Pons (tissue), 1 donor: ENCODE measurements around the gene TNFAIP6.
"Not testable (repeated sequence)": the region's sequence is repeated elsewhere in the genome, so short reads cannot be mapped to it uniquely, and the experiment has no call there.

Experiments
- DNase-seq: peaks from one replicate; pipeline ENCODE4 v3.0.0-alpha.2; 2016; ENCODE audit warnings: low spot score

Gene TNFAIP6, protein sequence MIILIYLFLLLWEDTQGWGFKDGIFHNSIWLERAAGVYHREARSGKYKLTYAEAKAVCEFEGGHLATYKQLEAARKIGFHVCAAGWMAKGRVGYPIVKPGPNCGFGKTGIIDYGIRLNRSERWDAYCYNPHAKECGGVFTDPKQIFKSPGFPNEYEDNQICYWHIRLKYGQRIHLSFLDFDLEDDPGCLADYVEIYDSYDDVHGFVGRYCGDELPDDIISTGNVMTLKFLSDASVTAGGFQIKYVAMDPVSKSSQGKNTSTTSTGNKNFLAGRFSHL

DNA sequence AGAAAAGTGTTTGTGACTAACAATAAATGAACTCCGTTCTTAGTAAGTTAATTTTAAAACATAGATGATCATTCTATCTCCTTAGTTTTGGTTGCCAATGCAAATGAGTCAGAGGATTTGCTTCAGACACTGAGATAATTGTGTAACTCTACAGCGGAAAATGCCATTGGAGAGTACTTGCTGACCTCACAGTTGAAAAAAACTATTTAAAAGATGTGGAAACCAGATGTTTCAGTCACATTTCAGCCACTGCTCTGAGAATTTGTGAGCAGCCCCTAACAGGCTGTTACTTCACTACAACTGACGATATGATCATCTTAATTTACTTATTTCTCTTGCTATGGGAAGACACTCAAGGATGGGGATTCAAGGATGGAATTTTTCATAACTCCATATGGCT is at the start of gene TNFAIP6:
Gene TNFAIP6, plus strand, starts transcription at position 234 of the 400 bp plus-strand sequence. Its CDS starts 75 bp downstream, at position 309.
- peak; percentile 67 for DNase-seq

DNA sequence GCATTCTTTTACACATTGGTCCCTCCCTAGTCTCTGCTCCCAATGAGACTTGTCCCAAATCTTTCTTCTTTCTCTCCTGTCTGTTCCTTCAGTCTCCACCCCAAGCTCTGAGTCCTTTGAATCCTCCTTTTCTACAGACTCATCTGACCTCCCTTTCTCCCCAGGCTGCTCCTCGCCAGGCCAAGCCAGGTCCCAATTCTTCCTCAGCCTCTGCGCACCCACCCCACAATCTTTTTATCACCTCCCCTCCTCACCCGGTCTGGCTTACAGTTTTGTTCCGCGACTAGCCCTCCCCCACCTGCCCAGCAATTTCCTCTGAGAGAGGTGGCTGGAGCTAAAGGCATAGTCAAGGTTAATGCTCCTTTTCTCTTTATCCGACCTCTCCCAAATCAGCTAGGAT is 47.1 kb upstream of the TNFAIP6 start:
- not testable (repeated sequence) for DNase-seq

DNA sequence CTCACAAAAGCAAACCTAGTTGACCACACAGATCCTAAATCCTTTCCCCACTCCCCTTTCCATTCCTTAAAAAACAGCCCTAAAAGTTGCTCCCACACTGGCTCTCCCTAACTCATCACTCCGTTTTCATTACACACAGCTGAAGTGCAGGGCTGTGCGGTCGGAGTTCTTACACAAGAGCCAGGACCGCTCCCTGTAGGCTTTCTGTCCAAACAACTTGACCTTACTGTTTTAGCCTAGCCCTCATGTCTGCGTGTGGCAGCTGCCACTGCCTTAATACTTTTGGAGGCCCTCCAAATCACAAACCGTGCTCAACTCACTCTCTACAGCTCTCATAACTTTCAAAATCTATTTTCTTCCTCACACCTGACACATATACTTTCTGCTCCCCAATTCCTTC is 45.0 kb upstream of the TNFAIP6 start:
- DNase-seq, result not testable (repeated sequence)

DNA sequence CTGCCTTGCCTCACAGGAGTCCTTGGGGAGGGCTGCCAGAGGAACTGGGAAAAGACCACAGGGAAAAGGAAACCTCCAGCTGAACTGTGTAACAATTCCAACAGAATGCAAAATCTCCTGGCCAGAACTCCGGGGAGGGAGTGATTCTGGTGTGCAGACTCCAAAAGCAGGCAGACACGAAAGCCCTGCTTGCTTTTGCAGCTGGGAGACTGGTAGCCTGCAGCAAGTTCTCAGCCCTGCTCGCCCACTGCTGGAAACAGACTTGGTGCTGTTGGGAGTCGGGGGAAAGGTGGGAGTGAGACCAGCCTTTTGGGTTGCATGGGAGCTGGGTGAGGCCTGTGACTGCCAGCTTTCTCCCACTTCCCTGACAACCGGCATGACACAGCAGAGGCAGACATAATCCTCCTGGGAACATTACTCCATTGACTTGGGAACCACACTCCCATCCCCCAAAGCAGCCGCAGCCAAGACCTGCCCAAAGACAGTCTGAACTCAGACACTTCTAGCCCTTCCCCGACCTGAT is 42.0 kb upstream of the TNFAIP6 start:
- no peak for DNase-seq

DNA sequence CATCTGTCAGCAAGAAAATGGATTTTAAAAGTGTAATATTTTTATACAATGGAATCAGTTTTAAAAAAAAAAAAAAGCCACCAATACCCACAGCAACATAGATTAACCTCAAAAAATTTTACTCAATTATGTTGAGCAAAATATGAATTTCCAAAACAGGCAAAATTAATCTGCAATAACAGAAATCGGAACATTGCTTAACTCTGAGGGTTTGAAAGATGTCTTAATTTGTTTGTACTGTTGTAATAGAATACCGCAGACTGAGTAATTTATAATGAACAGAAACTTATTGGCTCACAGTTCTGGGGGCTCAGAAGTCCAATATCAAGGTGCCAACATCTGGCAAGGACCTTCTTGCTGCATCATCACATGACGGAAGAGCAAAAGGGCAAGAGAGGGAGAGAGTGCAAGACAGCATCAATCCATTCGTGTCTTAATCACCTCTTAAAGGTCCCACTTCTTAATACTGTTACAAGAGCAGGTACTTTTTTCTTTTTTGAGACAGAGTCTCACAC is 31.8 kb upstream of the TNFAIP6 start:
- DNase-seq, result no peak

DNA sequence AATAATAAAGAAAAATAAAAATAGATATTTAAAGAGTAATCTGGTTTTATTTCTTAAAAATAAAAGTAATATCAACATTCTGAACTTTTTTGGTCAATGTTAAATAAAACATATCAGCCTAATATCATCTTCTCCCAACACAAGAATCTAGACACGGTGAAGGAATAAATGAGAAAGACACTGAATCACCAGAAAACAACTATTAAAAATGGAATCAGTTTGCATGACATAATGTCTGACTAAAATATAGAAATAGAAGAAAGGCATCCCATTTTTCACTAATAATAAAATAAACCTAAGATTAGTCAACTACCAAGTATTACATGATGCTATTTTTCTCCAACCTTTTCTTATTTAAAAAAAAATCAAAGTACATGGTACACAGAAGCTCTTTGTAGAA is 30.8 kb upstream of the TNFAIP6 start:
- DNase-seq, result no peak

DNA sequence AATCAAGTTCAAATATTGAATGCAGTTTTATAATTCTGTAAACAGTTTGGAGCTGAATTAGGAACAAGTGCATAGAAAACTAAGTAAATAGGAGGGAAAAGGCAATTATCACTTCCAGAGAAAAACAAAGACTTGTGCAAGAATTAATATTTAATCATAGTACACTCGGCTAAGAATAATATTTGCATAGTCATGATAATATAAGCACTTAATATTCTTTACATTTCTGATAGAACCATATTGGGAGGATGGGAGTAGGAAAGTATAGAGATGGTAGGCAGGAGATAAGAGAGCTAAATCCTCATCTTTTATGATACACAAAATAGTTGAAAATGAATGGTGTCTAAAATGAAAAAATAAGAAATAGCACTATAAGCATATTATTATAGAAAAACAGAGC is 27.4 kb upstream of the TNFAIP6 start:
- DNase-seq, result no peak

DNA sequence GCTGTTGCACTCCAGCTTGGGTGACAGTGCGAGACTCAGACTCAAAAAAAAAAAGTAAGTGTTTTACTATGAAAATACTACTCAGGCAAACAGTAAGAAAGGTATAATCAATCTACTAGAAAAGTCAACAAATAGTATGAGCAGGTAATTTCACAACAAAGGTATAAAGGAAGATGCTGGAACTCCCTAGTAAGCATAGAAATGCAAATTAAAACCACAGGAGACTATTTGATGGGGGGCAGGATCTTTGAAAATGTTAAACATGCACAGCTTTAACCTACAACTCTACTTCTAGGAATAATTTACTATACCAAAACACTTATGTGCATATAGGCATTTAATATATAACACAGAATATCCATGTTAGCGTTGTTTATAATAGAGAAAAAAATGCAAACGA is 24.3 kb upstream of the TNFAIP6 start:
- DNase-seq, result no peak

DNA sequence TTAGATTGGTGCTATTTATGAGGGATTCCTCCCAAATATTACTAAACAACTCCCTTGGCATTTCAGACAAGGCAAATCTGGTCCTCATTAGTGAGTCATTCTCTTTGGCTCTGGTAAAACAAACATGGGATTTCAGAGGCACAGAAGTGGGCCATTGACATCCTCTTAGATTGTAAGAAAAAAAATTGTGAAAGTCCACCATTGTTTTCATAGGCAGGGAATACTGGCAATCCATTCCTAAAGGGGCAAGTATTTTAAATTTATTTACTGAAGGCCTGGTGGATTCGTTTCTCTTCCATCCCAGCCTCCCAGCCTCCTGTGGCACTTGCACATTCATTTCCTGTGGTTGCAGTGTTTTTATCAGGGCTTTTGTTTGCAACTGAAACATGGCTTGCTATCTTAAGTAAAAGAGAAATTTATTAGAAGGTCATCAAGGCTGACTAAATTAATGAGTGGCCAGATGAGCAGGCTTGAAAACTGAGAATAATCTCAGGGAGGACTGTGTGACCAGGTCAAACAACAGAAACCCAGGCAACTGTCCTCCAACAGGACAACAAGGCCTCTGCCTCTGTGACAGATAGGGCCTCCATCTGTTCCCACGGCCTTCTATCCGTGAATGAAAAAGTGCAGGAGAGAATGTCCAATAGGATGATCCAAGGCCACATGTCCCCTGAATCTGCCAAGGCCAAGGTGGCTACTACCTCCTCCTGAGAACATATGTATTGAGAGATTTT is 23.1 kb upstream of the TNFAIP6 start:
- peak; percentile 45 for DNase-seq

DNA sequence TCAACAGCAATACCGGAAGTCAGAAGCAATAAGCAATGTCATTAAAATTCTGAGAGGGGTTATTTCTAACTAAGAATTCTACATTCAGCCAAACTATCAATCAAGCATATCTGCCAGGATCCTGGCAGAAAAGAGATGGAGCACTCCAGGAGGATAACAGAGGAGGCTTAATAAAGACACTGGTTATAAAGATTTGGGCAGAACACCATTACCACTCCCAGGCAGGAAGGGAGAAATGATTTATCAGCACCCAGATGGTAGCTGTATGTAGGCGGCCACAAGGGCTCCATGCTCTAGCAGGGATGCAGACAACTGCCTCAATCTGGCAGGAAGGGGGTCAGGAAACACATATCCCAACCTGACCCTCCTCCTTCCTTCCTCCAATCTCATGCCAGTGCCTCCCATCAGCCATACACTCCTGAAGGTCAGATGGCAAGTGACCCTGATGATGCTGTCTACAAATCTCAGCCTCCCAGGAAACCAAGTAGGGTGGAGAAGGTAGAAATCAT is 20.5 kb upstream of the TNFAIP6 start:
- DNase-seq, result no peak

DNA sequence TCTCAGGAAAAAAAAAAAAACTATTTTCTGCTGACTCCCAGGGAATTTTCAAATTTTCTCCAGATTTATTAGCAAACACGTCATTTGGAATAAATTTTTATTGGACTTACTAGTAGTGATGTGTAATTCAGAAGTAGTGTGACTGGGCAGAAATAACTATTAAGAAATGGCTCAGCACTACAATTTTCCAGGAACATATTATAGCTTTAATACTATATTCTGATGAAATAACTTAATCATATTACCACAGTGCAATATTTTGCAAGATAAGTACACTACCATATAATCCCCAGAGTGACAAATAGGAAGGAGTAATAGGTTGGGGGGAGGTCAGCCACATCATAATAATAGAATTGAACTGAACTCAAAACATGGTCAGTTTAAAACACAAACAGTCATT is 19.7 kb upstream of the TNFAIP6 start:
- DNase-seq, result no peak

DNA sequence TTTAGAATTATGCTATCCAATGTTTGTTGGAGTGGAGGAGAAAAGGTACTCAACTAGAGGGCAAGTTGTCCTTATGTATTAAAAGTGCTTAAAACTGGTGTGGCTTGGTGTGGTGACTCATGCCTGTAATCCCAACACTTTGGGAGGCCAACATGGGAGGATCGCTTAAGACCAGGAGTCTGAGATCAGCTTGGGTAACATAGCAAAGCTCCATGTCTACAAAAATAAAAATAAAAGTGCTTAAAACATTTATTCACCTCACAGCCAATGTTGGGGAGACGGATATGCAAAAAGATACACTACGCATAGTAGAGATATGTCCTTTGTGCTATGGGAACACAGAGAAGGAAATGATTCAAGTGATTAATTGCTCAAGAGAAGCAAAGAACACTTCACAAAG is 19.3 kb upstream of the TNFAIP6 start:
- DNase-seq, result no peak

DNA sequence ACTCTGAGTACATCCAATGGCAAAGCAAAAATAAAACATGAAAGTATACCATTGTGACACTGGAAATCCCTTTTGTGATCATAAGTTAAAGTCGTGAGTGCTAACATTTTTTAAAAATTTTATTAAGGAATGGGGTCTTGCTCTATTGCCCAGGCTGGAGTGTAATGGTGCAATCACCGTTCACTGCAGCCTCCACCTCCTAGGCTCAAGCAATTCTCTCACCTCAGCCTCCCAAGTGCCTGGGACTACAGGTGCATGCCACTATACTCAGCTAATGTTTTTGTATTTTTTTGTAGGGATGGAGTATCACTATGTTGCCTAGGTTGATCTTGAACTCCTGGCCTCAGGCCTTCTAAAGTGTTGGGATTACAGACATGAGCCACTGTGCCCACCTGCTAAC is 14.3 kb upstream of the TNFAIP6 start:
- DNase-seq, result no peak

DNA sequence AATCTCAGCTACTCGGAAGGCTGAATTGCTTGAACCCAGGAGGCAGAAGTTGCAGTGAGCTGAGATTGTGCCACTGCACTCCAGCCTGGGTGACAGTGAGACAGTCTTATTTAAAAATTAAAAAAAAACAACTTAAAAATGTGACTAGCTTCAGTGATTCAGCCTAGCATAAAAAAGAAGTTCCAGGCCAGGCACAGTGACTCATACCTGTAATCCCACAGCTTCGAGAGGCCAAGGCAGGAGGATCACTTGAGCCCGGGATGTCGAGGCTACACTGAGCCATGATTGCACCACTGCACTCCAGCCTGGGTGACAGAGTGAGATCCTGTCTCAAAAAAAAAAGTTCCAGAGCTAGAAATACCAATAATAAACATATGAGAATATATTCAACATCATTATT is 13.2 kb upstream of the TNFAIP6 start:
- DNase-seq, result not testable (repeated sequence)

DNA sequence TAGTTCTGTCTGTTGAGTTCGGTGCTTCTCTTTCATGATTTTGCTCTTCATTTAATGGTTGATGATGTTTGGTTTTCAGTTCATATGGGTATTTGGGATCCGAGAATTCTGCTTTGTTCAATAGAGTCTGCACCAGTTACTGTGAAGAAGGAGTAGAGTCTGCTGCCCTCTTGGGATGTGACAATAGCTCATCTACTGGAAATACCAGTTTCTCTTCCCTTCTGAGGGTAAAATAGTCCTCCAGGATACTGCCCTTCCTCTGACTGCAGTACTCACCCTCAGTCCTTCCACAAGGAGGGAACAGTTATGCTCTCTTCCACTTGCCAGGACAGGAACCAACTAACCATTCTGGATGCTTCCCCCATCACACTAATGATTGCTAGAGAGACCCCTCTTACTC is 12.5 kb upstream of the TNFAIP6 start:
- DNase-seq, result no peak

DNA sequence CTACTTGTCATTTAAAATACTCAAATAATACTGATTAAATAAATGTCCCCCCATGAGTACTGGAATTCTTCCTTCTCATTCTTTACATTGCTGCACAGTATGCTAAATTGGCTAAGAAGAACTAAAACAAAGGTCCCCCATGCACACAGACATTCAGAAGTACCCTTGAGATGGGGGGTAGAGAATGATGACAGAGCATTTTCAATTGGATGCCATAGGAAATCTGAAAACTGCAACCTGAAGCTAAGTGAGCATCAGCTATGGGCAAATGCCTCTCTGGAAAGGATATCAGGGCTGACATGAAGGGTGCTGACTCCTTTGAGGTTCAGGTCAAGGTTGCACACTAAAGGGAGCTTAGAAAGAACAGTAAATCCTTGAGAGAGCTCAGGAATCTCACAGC is 10.1 kb upstream of the TNFAIP6 start:
- no peak for DNase-seq

DNA sequence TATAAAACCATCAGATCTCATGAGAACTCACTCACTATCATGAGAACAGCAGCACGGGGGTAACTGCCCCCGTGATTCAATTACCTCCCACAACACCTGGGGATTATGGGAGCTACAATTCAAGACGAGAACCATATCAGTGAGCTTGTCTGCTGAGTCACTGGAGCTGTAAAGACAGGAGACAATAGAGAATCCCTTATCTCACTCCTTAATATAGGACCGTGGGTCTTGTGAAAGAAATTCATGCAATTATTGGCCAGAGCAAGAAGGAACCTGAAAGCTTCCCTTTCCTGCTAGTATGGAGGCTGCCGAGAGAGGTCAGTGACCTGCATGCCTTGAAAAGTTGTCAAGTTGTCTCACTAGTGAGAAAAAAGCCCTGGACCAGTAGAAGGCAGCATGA is 9.5 kb upstream of the TNFAIP6 start:
- DNase-seq, result no peak

DNA sequence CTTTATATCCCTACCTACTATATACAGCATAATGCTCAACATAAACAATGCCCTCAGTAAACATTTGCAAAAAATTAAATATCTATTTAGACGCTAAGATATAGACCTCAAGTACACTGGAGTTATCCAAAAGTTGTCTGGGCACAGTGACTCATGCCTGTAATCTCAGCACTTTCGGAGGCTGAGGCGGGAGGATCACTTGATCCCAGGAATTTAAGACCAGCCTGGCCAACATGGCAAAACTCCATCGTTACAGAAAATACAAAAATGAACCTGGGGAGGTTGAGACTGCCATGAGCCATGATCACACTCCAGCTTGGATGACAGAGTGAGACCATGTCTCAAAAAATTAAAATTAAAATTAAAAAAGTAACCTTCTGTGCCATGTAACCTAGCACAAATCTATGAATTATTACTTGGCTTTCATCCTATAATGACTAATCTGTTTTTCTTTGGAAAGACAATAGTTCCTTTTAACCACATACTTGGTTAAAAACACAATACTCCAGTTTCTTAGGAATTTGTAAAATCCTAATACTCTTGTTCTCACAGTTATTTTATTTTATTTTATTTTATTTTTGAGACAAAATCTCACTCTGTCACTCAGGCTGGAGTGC is 6.7 kb upstream of the TNFAIP6 start:
- no peak for DNase-seq

DNA sequence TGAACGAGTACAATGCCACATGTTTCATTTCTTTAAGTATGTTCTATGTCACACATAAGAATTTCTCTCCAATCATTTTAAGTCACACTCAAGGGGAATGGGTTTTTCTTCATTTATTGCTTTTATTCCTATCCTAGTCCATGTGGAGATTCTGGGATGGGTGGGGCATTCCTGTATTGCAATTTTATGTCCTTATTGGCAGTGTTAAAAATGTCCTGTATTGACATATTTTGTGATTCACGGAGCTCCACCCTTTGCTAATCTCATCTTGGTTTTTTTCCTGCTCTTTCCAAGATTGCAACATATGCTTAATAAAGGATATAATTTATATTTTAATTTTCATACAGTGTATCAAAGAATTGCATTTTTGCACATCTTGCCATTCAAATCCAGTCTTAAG is 3.4 kb upstream of the TNFAIP6 start:
- no peak for DNase-seq

DNA sequence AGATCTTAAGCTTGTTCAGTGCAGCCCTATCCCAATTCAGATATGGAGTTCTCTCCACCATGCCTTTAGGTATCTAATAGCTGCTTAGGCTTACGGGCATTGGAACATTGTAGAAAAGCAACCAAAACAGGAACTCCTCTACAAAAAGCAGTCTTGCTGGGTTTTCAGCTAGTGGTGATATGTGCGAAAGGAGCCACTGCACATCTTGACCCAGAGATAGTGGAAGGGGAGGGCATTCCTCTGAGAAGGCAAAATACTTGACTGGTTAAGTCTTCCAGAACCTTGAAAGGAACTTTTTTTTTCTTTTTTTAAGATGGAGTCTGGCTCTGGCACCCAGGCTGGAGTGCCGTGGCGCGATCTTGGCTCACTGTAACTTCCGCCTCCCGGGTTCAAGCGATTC is 2.6 kb upstream of the TNFAIP6 start:
- DNase-seq, result no peak

DNA sequence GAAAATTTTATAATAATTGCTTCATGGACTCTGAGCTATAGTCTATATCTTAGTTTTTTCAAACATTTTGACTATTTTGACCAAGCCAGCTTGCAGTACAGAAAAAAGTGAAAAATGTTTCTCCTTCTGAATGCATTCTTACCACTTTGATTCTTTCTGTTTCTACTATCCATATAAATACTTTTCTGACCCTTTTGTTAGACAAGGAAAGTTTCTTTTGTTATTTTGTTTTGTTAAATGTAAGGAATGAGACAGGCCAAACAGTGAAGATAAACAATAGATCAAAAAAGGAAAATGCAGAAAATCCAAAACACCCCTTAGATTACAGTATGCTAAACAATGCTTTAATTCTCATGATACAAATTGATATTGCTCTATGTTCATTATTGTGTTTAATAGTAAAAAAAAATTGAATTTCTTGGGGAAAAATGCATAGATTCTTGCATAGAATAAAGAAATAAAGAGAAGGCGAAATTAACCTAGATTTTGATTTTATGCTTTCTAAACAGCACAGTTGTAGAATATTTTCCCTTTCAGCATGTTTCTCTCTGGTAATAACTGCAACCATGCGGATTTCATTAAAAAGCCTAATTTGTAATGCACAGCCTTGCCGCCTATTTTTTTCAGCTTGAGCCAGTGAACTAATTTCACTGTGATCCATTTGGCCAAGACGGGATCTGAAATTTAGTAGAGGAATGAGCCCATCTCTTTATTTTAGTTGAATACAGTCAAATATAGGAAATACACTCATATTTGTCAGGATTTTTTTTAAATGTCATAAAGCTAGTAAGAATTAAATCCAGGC is 976 bp downstream of the TNFAIP6 start:
- DNase-seq, result no peak
